COLO829 (cell line): ENCODE measurements around the gene OMP.

Experiments used
- DNase-seq: peaks from one replicate; pipeline ENCODE4 v3.0.0; 2012; ENCODE audit warnings: low spot score

Gene OMP

DNA sequence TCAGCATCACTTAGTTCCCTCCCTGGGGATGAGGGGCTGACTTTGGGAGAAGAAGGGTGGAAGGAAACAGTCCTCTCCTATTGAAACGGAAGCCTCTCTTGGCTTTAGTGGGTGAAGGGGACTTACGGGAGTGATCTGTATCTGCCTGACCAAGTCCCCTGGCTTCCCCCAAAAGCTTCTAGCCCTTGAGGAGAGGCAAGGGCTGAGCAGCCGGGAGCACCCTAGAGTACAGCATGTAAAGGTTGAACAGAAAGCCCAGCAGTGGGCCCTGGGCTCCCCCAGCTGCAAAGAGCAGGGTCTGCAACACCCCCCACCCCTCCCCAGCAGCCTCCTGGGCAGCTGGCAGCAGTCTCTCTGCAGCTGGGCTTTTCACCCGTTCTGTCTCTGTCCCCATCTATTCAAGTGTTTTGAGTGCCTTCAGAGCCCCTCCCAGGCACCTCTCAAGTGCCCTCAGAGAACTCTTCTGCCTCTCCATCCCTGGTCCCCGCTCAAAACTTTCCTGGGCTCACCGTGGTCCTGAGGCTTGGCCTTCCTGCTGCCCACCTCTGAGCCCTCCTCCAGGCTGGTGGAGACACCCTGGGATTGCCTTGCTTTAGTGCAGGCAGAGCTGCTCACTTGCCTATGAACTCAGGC, 33.2 kb upstream of the OMP start:
- no peak for DNase-seq

DNA sequence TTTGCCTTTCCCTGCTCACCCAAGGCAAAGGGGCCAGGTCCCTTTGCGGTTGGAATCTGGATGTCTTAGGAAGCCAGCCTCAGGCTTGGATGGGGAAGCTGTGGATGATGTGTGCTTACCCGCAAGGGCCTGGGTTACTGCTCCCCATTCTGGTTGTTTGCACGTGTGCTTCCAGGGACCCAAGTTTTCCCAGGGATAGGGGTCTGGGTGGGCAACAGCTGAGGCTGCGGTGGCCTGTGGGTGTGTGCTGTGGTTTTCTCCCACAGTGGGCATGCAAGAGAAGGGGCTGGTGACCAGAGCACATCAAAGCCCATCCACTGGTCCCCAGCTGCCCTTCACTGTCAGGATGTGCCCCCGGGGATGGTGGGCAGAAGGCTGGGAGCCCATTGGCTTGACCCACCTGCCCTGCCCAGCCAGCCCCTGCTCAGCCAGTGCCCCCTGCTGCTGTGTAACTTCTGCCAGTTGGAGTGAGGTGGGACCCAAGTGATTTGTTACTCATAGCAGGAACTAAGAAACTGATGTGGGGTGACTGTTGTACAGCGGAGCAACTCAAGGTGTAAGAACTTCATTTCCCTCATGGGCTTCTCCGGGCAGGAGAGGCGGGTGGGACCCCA, 32.6 kb upstream of the OMP start:
- no peak for DNase-seq

DNA sequence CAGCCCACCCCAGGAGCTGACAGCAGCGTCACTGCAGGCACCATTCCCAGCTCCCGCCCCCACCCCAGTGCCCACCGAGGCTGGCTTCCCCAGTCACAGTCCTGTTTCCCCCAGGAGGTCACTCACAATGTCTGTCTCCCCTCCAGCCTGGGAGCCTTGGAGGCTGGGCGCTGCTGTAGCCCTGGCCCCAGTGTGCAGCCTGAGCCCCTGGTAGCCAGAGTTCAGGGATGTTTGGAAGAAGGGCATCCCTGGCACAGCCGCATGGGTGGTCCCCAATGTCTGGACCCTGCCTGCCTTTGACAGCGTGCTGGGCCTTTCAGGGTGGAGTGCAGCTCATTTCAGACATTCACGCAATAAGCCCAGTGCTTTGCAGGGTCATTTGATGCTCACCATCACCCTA, 31.6 kb upstream of the OMP start:
- no peak for DNase-seq

DNA sequence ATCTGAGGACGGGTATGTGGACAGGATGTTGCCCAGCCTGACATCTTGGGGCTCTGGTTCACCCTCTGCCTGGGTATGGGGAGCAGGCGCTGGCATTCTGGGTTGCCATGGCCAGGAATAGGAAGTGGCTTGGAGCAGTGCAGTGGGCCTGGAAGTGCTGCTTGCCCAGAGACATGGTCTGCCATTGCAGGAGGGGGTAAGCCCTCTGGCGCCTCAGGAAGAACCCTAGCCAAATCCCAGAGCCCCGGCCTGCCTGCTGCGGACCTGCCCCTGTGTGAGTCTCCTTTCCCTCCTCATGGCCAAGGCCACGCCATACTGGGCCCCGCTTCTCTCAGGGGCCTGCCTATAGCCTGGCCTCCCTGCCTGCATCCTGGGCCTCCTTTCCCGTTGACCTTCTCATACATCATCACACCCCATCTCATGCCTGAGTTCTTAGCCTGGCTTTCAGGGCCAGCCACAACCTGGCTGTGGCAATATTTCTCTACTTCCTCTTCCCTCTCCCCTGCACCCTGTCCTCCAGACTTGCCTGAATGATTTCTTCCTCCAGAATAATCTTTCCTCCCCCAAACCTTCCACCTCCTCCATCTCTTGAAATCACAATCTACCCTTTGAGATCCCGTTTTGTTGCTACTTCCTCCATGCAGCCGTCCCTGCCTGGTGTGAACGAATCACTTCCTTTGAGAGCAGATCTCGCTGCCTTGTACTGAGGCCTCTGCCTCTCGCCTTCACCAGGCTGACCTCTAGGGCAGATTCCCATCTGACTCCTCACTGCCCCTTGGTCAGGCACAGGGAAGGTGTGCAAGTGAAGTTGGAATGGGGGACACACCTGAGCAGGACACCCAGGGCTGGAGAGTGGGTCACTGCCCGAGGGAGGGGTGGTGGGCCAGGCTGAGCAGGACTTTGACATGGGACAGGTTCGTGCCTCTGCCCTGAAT, 30.7 kb upstream of the OMP start:
- DNase-seq, result no peak

DNA sequence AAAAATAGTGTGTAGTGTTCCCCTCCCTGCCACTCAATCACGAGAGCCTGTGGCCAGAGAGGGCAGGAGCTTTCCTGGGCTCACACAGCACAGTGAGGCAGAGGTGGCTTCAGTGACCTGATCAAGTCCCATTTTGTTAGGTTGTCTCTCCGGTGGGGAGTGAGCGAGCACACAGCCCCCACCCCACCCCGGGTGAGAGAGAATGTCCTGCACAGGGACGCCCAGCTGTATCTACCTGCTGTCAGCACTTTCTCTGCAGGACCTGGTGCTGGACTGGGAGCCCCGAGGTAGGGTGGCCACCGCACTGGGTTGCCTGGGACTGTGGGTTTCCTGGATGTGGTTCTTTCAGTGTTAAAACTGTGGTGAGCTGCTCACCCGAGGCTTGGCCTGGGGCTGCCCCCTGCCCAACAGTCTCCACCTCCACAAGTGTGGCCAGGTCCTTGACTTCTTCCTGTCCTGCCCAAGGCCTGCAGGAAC, 29.8 kb upstream of the OMP start:
- DNase-seq, result no peak

DNA sequence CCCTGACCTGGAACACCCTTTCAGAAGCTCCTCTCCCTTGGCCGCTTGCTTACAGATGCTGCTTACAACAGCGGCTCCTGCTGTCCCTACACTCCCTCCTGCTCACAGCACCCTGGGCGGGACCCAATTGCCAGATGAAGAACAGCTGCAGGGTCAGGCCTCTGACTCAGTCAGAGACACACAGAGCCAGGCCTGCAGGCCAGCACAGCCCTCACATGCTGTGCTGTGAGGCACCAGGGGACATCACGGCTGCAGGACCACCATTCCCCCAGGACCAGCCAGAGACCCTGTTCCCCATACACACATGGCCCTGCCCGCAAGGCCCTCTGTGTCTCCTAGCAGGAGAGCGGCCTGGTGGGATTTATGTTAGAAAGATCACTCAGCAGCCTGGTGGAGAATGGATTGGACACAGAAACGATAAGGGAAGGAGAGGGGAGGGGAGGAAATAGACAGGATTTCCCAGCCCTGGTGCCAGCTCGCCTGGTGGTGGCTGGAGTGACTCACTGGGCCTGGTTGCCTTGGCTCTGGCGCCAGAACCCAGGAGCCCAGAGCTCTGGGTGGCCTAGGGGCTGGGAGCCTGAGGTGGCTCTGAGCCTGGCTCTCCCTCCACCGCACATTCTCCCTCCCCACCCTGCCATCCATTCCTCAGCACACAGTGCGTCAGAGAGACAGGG, 29.2 kb upstream of the OMP start:
- DNase-seq, result no peak

DNA sequence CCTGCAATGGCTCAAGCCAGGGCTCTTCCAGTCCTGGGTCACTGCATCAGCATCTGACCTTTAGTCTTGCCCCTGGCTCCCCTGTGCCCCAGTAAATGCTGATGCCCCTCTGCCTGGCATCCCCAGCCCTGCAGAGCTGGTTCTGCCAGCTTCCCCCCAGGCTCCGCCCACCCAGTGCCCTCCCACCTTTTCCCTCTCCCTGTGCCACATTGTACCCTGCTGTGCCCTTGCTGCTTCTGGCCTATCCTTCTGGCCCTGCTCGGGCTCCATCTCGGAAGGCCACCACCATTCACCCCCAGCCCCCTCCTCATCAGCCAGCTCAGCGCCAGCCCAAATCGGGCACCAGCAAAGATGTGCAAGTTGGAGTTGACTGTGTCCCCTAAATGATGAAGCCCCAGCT, 28.4 kb upstream of the OMP start:
- DNase-seq, result no peak

DNA sequence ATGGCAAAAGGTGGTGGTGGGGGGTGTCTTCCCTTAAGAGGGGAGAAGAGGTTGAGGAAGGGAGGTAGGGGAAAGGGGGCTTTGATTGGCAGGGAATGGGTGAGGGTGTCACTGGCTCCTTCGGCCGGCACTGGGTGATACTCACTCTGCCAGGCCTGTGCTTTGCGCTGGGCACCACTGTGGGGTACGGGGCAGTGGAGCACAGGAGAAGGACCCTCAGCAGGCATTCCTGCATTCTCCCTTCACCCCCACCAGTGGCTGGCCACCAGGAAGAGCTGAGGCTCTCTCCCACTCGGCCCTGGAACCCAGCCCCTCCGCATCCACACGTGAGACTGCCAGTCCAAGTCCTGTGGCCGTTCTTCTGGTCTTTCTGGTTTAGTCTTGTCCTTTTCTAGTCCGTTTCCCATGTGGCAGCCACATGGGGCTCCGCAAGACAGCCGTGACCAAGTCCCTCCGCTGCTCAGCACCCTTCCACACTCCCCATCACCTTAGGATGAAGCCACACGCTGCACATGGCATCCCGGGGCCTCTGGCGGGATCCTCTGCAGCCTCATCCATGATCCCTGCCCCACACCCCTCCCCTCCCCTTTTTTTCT, 27.9 kb upstream of the OMP start:
- DNase-seq, result no peak

DNA sequence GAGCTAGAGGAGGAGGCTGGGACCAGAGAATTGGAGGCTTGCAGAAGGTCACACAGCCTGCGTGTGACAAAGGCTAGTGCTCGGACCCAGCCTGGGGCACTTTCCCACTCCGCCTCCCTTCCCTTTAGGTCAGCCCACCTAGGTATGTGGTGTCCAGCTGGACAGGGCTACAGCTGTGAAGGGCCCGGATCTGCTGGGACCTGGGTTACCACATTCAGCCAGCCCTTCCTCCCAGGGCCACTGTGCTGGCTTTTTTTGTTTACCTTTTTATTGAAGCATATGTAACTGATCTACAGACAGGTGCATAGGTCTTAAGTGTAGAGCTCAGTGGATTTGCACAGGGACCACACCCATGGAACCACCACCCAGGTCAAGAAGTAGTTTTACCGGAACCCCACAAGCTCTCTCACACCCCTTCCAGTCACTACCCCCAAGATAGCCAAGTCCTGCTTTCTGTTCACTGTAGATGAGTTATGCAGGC, 27.2 kb upstream of the OMP start:
- DNase-seq, result no peak

DNA sequence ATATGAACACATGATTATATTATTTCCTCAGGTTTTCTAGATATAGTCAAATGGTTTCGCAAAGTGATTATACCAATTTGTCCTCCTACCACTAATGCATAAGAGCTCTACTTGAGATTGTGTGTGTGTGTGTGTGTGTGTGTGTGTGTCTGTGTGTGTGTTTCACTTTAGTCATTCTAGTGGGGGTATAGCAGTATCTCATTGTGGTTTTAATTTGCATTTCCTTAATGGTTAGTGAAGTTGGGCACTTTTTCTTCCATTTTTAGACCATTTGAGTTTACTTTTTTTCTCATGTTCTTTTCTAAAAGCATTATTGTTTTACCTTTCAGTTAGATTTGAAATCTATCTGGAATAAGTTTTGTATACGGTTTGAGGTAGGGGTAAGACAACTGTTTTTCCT, 23.0 kb upstream of the OMP start:
- DNase-seq, result no peak

DNA sequence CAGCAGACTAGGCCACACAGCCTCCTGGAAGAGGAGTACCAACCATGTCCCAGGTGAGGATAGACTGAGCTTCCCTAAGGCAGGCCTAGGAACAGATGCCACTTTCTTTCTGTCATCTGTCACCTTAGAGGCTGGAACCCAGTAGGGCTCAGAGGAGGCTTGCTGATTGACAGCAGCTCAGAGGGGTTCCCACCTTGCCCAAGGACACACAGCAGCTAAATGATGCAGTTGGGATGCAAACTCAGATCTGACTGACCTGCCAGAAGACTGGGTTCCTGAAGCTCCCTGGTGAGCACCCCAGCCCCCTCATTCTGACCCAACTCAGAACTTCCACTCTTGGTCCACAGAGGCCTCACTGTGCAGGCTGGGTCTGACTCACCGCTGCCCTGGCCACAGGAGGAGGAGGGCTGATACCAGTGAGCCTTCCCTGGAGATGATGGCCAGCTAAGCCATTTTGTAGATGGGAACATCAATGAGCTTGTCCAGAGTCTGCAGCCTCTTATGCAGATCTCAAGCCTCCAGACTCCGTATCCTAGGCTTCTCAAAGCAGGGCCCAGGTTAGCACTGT, 21.9 kb upstream of the OMP start:
- no peak for DNase-seq

DNA sequence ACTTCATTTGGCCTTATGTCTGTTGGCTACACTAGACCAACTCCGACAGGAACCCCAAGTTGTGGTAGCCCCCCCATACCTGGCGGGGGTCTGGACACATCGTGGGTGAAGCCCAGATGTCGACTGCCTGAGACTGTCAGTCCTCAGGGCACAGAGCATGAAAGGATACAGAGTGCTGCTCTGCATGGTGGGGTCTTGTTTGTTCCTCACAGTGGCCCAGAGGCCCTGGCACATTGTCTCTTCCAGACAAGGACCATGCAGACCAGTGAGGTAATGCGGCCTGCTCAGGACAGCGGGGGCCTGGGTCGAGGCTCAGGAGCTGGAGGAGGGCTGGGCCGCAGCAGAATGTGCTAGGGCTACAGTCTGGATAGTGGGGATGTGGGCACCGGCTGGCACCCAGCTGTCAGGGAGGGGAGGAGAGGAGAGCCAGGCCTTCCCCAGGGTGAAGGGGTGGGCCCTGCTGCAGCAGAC, 21.2 kb upstream of the OMP start:
- DNase-seq, result no peak

DNA sequence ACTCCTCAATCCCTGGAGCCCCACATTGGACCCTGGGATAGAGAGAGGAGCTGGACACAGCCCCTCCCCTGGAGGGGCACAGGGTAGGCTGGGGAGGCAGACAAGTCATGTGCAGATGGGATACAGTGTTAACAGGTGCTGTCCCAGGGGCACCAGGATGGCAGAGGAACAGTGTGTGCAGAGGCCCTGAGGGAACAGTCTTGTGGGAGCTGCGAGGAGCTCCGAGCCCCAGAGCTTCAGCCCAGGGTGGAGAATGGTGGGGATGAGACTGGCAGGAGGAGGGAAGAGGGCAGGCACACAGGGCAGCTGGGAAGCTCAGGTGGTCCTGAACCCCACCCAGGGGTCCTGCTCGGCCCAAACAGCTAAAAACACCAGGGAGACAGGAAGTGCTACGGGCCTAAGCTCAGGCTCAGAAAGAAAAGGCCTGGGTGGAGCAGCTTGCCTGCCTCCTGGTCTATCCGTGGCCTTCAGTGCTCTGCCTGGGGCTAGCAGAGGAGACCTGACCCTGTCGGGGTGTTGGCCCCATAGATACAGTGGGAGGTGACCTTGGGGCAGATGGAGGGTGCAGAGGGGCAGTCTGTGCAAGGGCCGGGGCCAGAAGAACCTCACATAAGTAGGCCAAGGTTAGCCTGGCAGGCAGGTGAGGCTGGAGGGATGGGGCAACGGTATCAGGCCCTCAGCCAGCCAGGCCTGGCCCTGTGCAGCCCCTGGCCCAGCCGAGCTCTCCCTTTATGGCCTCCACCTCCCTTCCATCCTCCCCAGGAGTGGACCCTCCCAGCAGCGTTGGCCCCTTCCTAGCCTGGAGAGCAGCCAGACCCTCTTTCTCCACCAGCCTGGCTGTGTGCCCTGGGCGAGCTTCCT, 20.4 kb upstream of the OMP start:
- no peak for DNase-seq

DNA sequence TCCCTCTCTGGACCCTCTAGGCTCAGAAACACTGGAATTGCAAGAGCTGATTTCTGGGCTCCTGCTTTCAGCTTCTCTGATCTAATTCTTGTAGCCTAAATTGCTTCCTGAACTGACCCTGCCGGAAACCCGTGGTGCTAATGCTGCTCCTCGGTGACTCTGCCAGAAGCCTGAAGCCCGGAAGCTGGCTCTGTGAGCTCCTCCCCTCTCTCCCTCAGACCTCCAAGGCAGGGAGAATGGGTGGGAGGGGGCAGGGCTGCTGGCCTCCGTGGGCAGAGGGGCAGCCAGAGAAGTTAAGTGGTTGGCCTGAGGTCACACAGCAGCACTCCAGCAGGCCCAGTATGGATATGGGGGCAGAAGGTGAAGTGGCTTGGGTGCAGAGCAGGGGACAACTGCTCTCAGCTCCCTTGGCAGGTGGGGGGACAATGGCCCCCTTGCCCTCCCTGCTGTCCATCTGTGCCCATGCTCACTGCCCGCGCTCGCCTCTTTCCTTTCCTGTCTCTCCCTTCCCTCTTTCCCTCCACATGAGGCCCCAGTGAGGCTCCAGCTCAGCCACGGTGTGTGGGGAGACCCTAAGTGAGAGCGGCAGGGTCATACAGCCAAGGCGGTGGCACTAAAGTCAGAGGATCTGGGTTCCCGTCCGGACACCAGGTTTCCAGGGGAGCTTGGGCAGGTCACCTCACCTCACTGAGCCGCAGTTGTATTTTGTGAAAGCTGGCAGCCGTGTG, 19.6 kb upstream of the OMP start:
- DNase-seq, result no peak

DNA sequence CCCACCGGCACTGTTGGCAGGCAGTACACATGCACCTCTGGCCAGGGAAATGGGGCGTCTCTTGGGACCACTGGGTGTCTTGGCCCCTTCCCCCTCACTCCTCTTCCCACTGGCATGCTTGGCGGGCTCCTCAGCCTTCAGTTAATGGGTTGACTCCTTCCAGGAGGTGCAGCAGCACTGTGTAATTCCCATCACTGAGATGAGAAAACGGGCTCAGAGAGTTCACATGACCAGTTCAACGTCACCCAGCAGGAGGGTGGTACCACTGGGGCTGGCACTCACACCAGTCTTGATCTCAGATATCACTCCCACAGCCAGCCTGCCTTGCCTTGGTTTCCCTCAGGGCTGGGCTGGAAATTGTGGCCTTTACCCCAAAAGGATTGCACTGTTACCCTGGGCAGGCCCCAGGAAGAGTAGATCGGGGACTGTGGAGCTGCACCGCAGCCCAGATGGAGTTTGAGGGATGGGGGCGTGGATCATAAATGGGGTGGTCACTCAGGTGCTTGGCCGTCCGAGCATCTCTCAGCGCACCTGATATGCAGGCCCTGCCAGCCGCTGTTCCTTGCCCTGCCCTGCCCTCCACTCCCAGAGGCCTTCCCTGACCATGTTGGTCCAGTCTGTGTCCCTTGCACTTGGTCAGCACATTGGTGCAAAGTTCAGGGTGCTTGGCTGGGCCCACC, 18.9 kb upstream of the OMP start:
- no peak for DNase-seq

DNA sequence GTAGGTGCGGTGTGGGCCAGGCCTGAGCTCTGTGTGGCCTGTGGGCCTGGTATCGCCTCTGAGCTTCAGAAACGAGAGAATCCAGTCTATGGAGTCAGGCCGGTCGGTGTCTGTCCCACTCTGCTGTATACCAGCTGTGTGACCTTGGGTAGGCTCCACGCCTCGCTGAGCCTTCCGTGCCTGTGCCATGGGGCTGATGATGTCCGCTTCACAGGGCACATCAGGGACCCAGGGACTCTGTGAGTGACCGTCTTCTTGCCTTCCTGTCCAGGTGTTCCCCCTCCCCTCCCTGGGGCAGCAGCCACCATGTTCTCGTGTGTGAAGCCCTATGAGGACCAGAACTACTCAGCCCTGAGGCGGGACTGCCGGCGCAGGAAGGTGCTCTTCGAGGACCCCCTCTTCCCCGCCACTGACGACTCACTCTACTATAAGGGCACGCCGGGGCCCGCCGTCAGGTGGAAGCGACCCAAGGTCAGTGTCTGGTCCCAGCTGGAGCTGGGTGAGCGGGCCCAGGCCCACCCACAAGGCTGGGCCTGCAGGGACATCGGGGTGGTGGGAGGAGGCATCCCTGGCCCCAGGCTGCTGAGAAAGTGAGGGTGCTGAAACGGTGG, 18.0 kb upstream of the OMP start:
- no peak for DNase-seq

DNA sequence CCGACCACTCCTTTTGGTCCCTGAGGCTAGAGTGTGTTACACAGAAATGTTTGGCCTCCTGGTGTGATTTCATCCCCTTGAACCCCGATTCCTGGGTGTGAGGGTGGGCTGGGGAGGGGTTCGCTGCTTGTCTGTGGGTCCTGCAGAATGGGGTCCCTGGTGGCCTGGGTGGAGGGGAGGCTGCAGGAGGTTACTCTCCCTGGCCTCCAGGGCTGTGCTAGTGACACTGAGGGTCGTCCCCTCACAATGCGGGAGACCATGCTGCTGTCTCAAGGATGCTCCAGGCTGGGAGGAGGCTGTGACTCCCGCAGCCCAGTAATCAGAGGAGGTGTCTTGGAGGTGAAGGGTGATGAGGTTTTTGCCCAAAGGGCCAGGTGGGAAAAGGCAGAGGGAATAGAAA, 17.0 kb upstream of the OMP start:
- no peak for DNase-seq

DNA sequence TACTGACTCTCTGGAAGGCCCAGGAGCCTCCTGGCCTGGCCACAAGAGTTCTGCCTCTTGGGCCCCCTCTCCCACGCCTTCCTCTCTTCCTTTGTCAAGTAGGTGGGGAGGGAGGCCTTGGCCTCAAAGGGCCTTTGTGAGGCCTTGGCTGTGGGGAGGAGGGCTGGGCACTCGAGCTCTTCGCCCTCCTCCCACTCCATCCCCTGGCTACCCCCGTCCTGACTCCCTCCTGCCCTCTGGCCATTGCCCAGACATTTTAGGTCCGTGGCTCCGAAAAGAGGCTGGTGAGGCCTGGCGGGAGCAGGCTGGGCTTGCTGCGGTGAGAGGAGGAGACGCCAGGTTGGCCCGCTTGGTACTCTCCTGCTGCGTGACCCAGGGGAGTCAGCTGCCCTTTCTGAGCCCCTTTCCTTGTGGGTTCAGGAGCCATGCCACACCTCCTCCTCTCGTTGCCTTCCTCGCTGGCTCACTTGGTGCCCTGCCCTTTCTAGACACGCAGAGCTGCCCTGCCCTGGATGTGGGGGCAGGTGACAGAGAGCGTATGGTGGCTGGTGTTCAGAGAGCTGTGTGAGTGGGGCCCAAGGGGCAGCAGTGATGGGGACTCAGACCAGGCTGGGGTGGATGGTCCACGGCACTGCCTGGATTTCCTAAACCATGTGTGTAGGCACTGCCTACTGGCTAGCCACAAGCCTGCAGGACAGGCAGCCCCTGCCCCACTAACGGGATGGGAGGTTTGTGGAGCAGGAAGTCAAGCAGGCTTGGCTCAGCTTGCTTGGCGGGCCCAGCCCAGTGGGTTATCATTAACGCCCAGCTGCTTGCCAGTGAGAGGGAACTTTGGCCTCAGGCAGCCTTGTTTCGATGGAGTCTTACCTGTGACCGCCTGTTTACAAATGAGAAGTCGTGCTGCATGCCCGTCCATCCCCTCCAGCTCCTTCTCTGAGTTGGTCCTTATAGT, 15.8 kb upstream of the OMP start:
- DNase-seq, result peak; percentile 82
